HG03521 (cell line): ENCODE data around the gene VNN1.
A peak's percentile ranks its signal among the peaks of the same experiment; 100 is the strongest.

Experiments
- ATAC-seq: cut with Tn5 transposase; IDR thresholded peaks from one replicate; pipeline ENCODE4 v1.9.1; 2021; ENCODE audit warnings: mild to moderate bottlenecking, moderate library complexity; ENCODE audit not compliant: unreplicated experiment

The VNN1 gene

GRCh38 chr6:132713352-132714134 is at the start of gene VNN1:
VNN1 (minus strand) TSS chr6:132714055; CDS start chr6:132714035, 20 bp downstream.
- ATAC-seq = no peak

GRCh38 chr6:132763269-132763668 is 49.4 kb upstream of the VNN1 start:
- peak; percentile 87 for ATAC-seq

- ATAC-seq = no peak
Observed at GRCh38 chr6:132760256-132760655, 46.4 kb upstream of the VNN1 start.

- no peak for ATAC-seq
Observed at GRCh38 chr6:132758689-132759088, 44.8 kb upstream of the VNN1 start.

- ATAC-seq = no peak
Observed at GRCh38 chr6:132752255-132752654, 38.4 kb upstream of the VNN1 start.

GRCh38 chr6:132751828-132752227 is 38.0 kb upstream of the VNN1 start:
- no peak for ATAC-seq

GRCh38 chr6:132751306-132751705 is 37.5 kb upstream of the VNN1 start:
- no peak for ATAC-seq

GRCh38 chr6:132750455-132751248 is 36.8 kb upstream of the VNN1 start:
- peak; percentile 86 for ATAC-seq

GRCh38 chr6:132749111-132749510 is 35.3 kb upstream of the VNN1 start:
- ATAC-seq = no peak

- ATAC-seq = no peak
Observed at GRCh38 chr6:132748446-132748845, 34.6 kb upstream of the VNN1 start.

GRCh38 chr6:132746048-132746447 is 32.2 kb upstream of the VNN1 start:
- no peak for ATAC-seq

GRCh38 chr6:132742495-132742894 is 28.6 kb upstream of the VNN1 start:
- no peak for ATAC-seq

GRCh38 chr6:132741281-132741680 is 27.4 kb upstream of the VNN1 start:
- no peak for ATAC-seq

GRCh38 chr6:132736239-132736638 is 22.4 kb upstream of the VNN1 start:
- ATAC-seq = no peak

GRCh38 chr6:132734694-132735236 is 20.9 kb upstream of the VNN1 start:
- no peak for ATAC-seq

GRCh38 chr6:132733814-132734213 is 20.0 kb upstream of the VNN1 start:
- no peak for ATAC-seq

GRCh38 chr6:132733283-132733682 is 19.4 kb upstream of the VNN1 start:
- no peak for ATAC-seq

GRCh38 chr6:132731086-132731485 is 17.2 kb upstream of the VNN1 start:
- no peak for ATAC-seq

- ATAC-seq = no peak
Observed at GRCh38 chr6:132730560-132730959, 16.7 kb upstream of the VNN1 start.

GRCh38 chr6:132728616-132729015 is 14.8 kb upstream of the VNN1 start:
- no peak for ATAC-seq

GRCh38 chr6:132726608-132726975 is 12.7 kb upstream of the VNN1 start:
- ATAC-seq = no peak
